ENCODE results near the gene OPCML.

- TF ChIP-seq CTCF (IDR thresholded peaks at IDR 0.05; ENCODE audit: low read depth, low read length, poor library complexity, severe bottlenecking) (no peak), EZH2phosphoT487 (IDR thresholded peaks at IDR 0.05; ENCODE audit: borderline replicate concordance, low read length) (no peak)
Measured at GRCh38 chr11:132414451-132414850, 1117.8 kb downstream of the OPCML start.

Data from DOHH2 (cell line).